ENCODE data around the gene DNAJB12. TPM values are rescaled to one million over a fixed set of nuclear protein-coding genes. Genes with fewer than 3 reads are reported as not detected.
"Not testable (repeated sequence)": the region's sequence is repeated elsewhere in the genome, so short reads cannot be mapped to it uniquely, and the experiment has no call there.

DNAJB12 gene
- 30.6 and 34.3 TPM in 2 replicates for total RNA-seq (ENCODE audit: low replicate concordance)
- long read RNA-seq, full-length matches to known transcripts, result 38 of 69 reads
- long read RNA-seq, partial matches to known transcripts, result 4 of 69 reads
- long read RNA-seq, other reads (novel, unspliced or antisense), result 27 of 69 reads

DNA sequence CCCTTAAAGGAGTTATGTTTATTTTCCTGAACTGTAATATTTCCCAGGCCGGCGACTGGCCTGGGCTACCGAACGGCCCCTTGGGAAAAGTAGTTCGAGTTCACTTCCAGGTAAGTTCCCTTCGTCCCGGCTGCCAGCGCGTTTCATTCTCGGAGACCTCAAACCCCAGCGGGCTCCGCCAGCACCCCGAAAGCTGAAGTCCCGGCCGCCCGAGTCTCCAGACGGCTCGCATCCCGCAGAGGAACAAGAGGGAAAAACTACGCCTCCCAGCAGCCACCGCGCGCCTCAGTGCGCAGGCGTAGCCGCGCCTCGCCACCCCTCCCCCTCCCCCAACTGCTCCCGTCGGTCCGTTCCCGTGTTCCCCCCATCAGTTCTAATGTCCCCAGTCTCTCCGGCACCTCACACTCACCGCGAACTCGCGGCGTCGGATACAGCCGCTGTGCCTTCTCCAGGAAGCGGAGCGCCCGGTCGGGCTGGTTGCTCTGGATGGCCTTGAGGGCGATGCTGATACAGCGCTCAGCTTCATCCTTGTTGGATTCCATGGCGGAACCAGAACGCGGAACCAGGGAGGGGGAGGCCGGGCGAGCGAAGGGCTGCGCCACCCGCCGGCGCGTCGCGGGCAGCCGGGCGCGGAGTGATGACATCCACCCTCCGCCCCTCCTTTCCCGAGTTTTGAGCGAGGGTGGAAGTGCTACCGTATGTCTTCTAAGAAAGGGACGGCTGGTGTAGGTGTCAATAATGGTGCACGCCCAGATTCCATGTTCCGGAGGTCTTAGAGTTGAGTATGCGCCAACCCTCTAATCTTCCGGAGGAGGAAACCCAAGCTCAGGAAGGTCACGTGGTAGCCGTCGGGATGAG lies at the start of gene DNAJB12:
DNAJB12 (minus strand) TSS at position 564 of the 858 bp plus-strand sequence; CDS start at position 542, 22 bp downstream.
- Mint-ChIP-seq H3K9me3 (no peaks in the 10 kb centered on the region), H3K4me3 (peak within 1 kb of the TSS; percentile 97), H3K27ac (peak within 1 kb of the TSS; percentile 96), H3K27me3 (no peaks in the 10 kb centered on the region), H3K36me3 (peaks cover 4% of the 10 kb centered on the region), H3K4me1 (ENCODE audit: unreplicated experiment) (peaks cover 21% of the 10 kb centered on the region)
- TF ChIP-seq, protein P1, sequence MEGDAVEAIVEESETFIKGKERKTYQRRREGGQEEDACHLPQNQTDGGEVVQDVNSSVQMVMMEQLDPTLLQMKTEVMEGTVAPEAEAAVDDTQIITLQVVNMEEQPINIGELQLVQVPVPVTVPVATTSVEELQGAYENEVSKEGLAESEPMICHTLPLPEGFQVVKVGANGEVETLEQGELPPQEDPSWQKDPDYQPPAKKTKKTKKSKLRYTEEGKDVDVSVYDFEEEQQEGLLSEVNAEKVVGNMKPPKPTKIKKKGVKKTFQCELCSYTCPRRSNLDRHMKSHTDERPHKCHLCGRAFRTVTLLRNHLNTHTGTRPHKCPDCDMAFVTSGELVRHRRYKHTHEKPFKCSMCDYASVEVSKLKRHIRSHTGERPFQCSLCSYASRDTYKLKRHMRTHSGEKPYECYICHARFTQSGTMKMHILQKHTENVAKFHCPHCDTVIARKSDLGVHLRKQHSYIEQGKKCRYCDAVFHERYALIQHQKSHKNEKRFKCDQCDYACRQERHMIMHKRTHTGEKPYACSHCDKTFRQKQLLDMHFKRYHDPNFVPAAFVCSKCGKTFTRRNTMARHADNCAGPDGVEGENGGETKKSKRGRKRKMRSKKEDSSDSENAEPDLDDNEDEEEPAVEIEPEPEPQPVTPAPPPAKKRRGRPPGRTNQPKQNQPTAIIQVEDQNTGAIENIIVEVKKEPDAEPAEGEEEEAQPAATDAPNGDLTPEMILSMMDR (conservative IDR thresholded peaks at IDR 0.05), result no peak
- peak; percentile 92 for DNase-seq (ENCODE audit: extremely low spot score, unreplicated experiment)

DNA sequence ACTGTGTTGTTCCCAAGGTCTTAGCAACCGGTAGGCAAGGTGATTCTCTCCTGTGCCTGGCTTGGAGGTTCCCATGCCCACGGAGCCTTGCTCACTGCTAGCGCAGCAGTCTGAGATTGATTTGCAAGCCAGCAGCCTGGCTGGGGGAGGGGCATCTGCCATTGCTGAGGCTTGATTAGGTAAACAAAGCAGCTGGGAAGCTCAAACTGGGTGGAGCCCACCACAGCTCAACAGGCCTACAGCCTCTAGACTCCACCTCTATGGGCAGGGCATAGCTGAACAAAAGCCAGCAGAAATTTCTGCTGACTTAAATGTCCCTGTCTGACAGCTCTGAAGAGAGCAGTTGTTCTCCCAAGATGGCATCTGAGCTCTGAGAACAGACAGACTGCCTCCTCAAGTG lies 40.9 kb upstream of the DNAJB12 start:
- not testable (repeated sequence) for H3K4me1 Mint-ChIP-seq (ENCODE audit: unreplicated experiment); DNase-seq (ENCODE audit: extremely low spot score, unreplicated experiment); H3K27me3 Mint-ChIP-seq; H3K9me3 Mint-ChIP-seq; H3K4me3 Mint-ChIP-seq; H3K27ac Mint-ChIP-seq
- H3K36me3 Mint-ChIP-seq, result peaks cover 28% of the 10 kb centered on the region

DNA sequence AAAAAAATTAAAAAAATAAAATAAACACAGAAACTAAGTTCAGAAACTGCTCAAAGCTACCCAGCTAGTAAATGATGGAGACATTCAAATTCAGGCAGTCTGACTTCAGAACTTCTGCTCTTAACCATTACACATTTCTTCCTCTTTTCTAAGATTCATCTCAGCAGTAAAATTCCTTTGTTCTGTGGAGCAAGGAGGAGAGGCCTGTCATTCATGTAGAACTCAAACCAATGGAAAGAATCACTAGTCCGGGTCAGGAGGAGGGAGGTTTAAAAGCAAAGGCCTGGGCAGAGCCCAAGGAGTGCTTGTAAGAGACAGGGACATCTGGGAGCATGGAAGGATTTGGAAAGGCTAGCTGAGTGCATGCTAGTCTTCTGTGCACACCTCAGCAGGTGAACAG lies 37.9 kb upstream of the DNAJB12 start:
- Mint-ChIP-seq H3K27me3 (no peaks in the 10 kb centered on the region), H3K9me3 (peaks cover 5% of the 10 kb centered on the region), H3K4me1 (ENCODE audit: unreplicated experiment) (no peaks in the 10 kb centered on the region), H3K4me3 (no peak overlapping the region), H3K27ac (no peak overlapping the region), H3K36me3 (peaks cover 17% of the 10 kb centered on the region)
- DNase-seq (ENCODE audit: extremely low spot score, unreplicated experiment), result no peak
- TF ChIP-seq, protein P1 (conservative IDR thresholded peaks at IDR 0.05), result no peak

DNA sequence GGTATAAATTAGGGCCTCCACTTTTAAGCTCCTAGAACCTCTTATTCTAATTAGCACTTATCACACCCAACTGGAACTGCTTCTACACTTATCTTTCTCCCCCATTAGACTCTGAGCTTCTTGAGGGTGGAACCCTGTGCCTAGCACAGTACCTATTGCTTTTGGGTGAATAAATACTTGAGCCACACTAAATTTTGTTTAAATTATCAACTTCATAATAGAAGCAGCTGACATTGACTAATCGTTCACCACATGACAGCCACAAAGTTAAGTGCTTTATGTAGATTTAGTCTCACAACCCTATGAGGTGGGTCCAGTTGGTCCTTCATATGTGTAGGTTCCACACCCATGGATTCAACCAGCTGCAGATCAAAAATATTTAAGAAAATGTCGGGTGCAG lies 36.0 kb upstream of the DNAJB12 start:
- Mint-ChIP-seq H3K36me3 (peaks cover 14% of the 10 kb centered on the region), H3K9me3 (no peaks in the 10 kb centered on the region), H3K27ac (no peak overlapping the region), H3K4me1 (ENCODE audit: unreplicated experiment) (no peaks in the 10 kb centered on the region), H3K4me3 (no peak overlapping the region), H3K27me3 (no peaks in the 10 kb centered on the region)
- DNase-seq (ENCODE audit: extremely low spot score, unreplicated experiment), result no peak
- TF ChIP-seq, protein P1 (conservative IDR thresholded peaks at IDR 0.05), result no peak

DNA sequence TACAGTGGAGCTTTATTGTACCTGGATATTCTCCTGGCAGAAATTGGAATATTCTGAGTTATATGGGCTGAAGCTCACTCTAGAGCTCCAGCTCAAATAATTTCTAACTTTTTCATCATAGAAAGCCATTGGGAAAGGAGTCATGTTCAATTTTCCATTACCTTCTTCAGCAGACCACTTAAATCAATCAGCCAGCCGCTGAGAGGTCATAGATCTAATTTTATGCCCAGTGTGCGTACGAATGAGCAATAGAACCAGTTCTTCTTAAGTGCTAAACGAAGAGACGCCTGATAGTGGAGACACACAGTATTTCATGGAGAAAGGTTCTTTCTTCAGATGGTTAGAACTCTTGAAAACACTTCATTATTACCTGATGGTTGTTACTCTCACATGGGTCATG lies 35.0 kb upstream of the DNAJB12 start:
- DNase-seq (ENCODE audit: extremely low spot score, unreplicated experiment), result no peak
- Mint-ChIP-seq H3K4me1 (ENCODE audit: unreplicated experiment) (no peaks in the 10 kb centered on the region), H3K36me3 (peaks cover 11% of the 10 kb centered on the region), H3K27me3 (no peaks in the 10 kb centered on the region), H3K27ac (no peak overlapping the region), H3K4me3 (no peak overlapping the region), H3K9me3 (no peaks in the 10 kb centered on the region)
- TF ChIP-seq, protein P1 (conservative IDR thresholded peaks at IDR 0.05), result no peak

DNA sequence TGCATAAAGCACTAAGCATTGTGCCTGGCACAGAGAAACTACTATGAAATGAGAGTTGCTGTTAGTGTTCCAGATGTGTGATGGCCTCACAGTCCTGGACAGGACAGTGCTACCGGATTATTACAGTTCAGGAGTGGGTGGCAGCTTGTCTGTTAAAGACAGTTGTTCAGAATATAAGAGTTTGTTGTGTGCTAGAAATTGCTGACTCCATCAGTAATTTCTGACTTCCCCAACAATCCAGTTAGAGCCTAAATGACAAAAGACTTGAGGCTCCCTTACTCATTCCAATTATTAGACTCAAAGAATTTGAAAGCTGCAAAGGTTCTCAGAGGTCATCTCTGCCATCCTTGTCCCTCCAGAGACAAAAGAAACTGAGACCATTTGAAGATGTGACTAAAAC lies 34.3 kb upstream of the DNAJB12 start:
- TF ChIP-seq, protein P1 (conservative IDR thresholded peaks at IDR 0.05), result no peak
- no peaks in the 10 kb centered on the region for H3K9me3 Mint-ChIP-seq
- peaks cover 11% of the 10 kb centered on the region for H3K36me3 Mint-ChIP-seq
- no peaks in the 10 kb centered on the region for H3K4me1 Mint-ChIP-seq (ENCODE audit: unreplicated experiment)
- no peak overlapping the region for H3K27ac Mint-ChIP-seq
- no peak overlapping the region for H3K4me3 Mint-ChIP-seq
- DNase-seq (ENCODE audit: extremely low spot score, unreplicated experiment), result no peak
- H3K27me3 Mint-ChIP-seq, result no peaks in the 10 kb centered on the region

Data from type B pancreatic cell (in vitro differentiated cells).